MM.1S (cell line): ENCODE measurements around the gene SCNN1B.

Source experiments
- CTCF ChIP-seq: fragments of 300-600 bp; sonication (generic); IDR thresholded peaks from 2 replicates; pipeline ENCODE4 v1.5.1; 2016; ENCODE audit warnings: antibody characterized with exemption, low read length, mixed read lengths
- EZH2 ChIP-seq: fragments of 300-600 bp; sonication (generic); optimal IDR thresholded peaks from 2 replicates; pipeline ENCODE3; 2017; ENCODE audit warnings: low read depth, mild to moderate bottlenecking, antibody characterized with exemption, low read length, mixed read lengths
- EZH2phosphoT487 ChIP-seq: fragments of 300-600 bp; sonication (generic); IDR thresholded peaks from 2 replicates; pipeline ENCODE4 v1.6.1; 2018; ENCODE audit warnings: antibody characterized with exemption, low read length

GRCh38 chr16:23410176-23410575 is 108.1 kb downstream of the SCNN1B start:
- TF ChIP-seq CTCF: no peak
- no peak for TF ChIP-seq EZH2phosphoT487
- no peak for TF ChIP-seq EZH2
